BLaER1 (cell line): ENCODE data around the gene ZC3H12C.
A peak's percentile ranks its signal among the peaks of the same experiment; 100 is the strongest.

Experiments
- H3K27ac ChIP-seq: shearing (Covaris generic); formaldehyde crosslinking; 2 replicates; pipeline ENCODE4 v1.8.1; 2022
- H3K27me3 ChIP-seq: shearing (Covaris generic); formaldehyde crosslinking; 2 replicates; pipeline ENCODE4 v1.8.1; 2022
- H3K36me3 ChIP-seq: shearing (Covaris generic); formaldehyde crosslinking; 2 replicates; pipeline ENCODE4 v1.8.1; 2022
- H3K4me1 ChIP-seq: shearing (Covaris generic); formaldehyde crosslinking; 2 replicates; pipeline ENCODE4 v1.8.1; 2022
- H3K4me2 ChIP-seq: shearing (Covaris generic); formaldehyde crosslinking; 2 replicates; pipeline ENCODE4 v1.8.1; 2022
- H3K4me3 ChIP-seq: shearing (Covaris generic); formaldehyde crosslinking; 2 replicates; pipeline ENCODE4 v1.8.1; 2022
- H3K9ac ChIP-seq: shearing (Covaris generic); formaldehyde crosslinking; 2 replicates; pipeline ENCODE4 v1.8.1; 2022
- H3K9me3 ChIP-seq: shearing (Covaris generic); formaldehyde crosslinking; 2 replicates; pipeline ENCODE4 v1.8.1; 2022
- H4K20me1 ChIP-seq: shearing (Covaris generic); formaldehyde crosslinking; 2 replicates; pipeline ENCODE4 v1.8.1; 2022
- Cebpa-rat ChIP-seq: shearing (Covaris generic); IDR thresholded peaks from 2 replicates; pipeline ENCODE4 v1.8.1; 2022

Gene ZC3H12C

GRCh38 chr11:110174645-110175310, 81.6 kb downstream of the ZC3H12C start:
- Histone ChIP-seq H3K9me3 (no peaks in the 10 kb centered on the region), H4K20me1 (no peaks in the 10 kb centered on the region), H3K9ac (no peak overlapping the region), H3K27ac (no peak overlapping the region), H3K4me3 (no peak overlapping the region), H3K4me2 (no peak overlapping the region), H3K27me3 (no peaks in the 10 kb centered on the region), H3K36me3 (peaks cover under 1% of the 10 kb centered on the region; the same call in 1 of the 2 replicates), H3K4me1 (peaks cover 9% of the 10 kb centered on the region; the same call in 1 of the 2 replicates)
- TF ChIP-seq Cebpa-rat = no peak

DNA sequence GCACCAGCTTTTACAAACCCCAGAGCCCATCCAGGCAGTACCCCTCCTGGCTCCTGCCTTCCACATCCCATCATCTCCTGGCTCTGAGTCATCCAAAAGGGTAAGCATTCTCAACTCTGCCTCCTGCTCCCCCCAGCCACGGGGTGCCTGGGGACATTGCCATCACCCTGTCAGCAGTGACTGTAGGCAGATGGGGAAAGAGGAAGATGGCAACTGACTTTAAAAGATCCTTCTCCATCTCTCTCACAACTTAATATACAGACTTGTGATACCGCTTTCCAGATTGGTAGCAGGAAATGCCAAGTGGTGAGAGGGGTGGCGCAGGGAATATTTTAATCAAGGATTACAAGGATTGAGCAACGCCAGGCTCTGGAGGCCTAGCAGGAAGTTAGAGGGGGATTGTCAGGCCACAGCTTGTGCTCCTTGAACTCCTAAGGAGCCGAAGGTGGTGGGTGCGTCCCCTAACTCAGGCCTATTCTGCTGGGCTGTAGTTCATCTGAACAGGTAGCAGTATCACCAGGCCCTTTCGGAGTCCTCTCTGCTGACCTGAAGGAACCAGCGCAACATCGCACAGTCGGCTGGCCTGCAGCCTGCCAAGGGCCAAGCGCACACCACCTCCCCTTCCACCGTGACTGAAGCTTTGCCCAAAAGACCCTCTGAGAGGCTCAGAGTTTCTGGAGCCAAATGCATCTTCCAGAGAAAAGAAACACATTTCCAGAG, 83.3 kb downstream of the ZC3H12C start:
- no peak overlapping the region for H3K4me3 ChIP-seq
- TF ChIP-seq Cebpa-rat = no peak
- H3K27me3 ChIP-seq = no peaks in the 10 kb centered on the region
- no peaks in the 10 kb centered on the region for H3K9me3 ChIP-seq
- no peak overlapping the region for H3K4me2 ChIP-seq
- H3K36me3 ChIP-seq = no peaks in the 10 kb centered on the region
- no peak overlapping the region for H3K27ac ChIP-seq
- no peak overlapping the region for H3K9ac ChIP-seq
- H3K4me1 ChIP-seq = peaks cover 9% of the 10 kb centered on the region; the same call in 1 of the 2 replicates
- no peaks in the 10 kb centered on the region for H4K20me1 ChIP-seq

GRCh38 chr11:110177086-110177456, 83.9 kb downstream of the ZC3H12C start:
- Histone ChIP-seq H3K27ac (no peak overlapping the region), H3K27me3 (no peaks in the 10 kb centered on the region), H4K20me1 (no peaks in the 10 kb centered on the region), H3K4me2 (no peak overlapping the region), H3K9ac (no peak overlapping the region), H3K9me3 (no peaks in the 10 kb centered on the region), H3K4me3 (no peak overlapping the region), H3K36me3 (no peaks in the 10 kb centered on the region), H3K4me1 (peaks cover 9% of the 10 kb centered on the region; the same call in 1 of the 2 replicates)
- TF ChIP-seq Cebpa-rat = no peak

DNA sequence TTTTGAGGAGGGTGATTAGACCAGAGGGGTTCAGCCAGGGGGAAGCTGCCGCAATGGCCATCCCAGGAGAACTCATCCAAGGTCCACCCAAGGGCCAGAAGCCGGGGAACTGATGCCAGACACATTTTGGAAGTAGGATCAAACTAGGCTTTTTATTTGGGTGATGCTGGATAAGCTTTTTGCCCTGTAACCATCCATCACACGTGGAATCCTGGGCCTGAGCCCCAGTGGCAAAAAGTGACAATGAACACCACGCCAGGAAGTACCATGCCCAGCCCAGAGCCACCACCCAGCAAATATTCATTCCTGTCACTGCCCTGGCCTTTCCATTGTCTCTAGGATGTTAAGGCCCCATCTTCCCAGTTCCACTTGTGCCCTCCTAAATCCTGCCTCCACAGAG, 85.9 kb downstream of the ZC3H12C start:
- Histone ChIP-seq H3K36me3 (no peaks in the 10 kb centered on the region), H3K4me1 (peaks cover 3% of the 10 kb centered on the region; the same call in 1 of the 2 replicates), H4K20me1 (no peaks in the 10 kb centered on the region), H3K9ac (no peak overlapping the region), H3K4me2 (no peak overlapping the region), H3K27ac (no peak overlapping the region), H3K27me3 (no peaks in the 10 kb centered on the region), H3K9me3 (no peaks in the 10 kb centered on the region), H3K4me3 (no peak overlapping the region)
- no peak for TF ChIP-seq Cebpa-rat

- Histone ChIP-seq H3K36me3 (no peaks in the 10 kb centered on the region), H3K4me1 (peaks cover 6% of the 10 kb centered on the region; the same call in 1 of the 2 replicates), H3K4me2 (no peak overlapping the region), H3K4me3 (no peak overlapping the region), H3K9me3 (no peaks in the 10 kb centered on the region), H3K27ac (no peak overlapping the region), H3K27me3 (no peaks in the 10 kb centered on the region), H4K20me1 (no peaks in the 10 kb centered on the region), H3K9ac (no peak overlapping the region)
- no peak for TF ChIP-seq Cebpa-rat
Measured at GRCh38 chr11:110182886-110183285, 89.7 kb downstream of the ZC3H12C start.

DNA sequence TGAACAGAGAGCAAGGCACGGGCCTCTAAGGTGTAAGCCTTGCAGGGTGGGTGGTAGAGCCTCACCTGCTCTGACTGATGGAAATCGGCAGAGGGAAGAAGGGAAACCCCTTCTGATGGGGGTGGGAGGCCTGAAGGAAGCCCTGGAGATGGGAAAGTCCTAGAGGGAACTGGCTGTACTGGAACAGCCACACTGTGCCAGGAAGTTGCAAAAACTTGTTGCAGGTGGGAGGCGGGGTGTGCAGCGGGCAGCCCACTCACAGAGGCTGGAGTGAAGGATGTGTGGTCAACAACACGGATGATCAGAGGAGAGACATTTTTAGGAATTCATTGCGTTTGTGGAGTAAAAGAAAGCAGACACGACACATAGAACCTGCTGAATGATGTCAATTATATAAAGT, 91.3 kb downstream of the ZC3H12C start:
- TF ChIP-seq Cebpa-rat = no peak
- Histone ChIP-seq H3K27ac (no peak overlapping the region), H3K4me2 (no peak overlapping the region), H3K27me3 (no peaks in the 10 kb centered on the region), H3K36me3 (no peaks in the 10 kb centered on the region), H3K9me3 (no peaks in the 10 kb centered on the region), H3K9ac (no peak overlapping the region), H4K20me1 (no peaks in the 10 kb centered on the region), H3K4me1 (peaks cover 6% of the 10 kb centered on the region; the same call in 1 of the 2 replicates), H3K4me3 (no peak overlapping the region)

- Histone ChIP-seq H3K9me3 (no peaks in the 10 kb centered on the region), H4K20me1 (no peaks in the 10 kb centered on the region), H3K4me2 (no peak overlapping the region), H3K4me3 (no peak overlapping the region), H3K36me3 (no peaks in the 10 kb centered on the region), H3K27me3 (no peaks in the 10 kb centered on the region), H3K9ac (no peak overlapping the region), H3K27ac (no peak overlapping the region), H3K4me1 (peaks cover 6% of the 10 kb centered on the region; the same call in 1 of the 2 replicates)
- TF ChIP-seq Cebpa-rat = no peak
Measured at GRCh38 chr11:110185121-110185591, 92.0 kb downstream of the ZC3H12C start.

DNA sequence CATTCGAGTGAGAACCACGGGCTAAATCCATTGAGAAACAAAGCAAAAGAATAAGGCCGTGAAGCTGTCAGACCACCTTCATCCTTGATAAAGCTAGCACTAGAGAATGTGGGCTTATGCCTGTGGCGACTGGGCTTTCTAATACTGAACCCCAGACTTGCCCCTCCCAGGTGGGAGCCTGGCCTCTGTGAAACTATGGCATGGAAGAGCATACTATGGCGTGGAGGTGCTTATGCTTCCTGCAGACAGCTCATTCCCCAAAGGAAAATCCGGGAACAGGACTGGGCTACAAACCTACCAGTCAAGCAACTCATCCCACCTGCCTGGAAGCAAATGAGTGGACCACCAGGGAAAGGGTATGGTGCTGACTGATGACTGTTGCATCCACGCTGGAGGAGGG, 92.4 kb downstream of the ZC3H12C start:
- Histone ChIP-seq H3K4me3 (no peak overlapping the region), H3K9me3 (no peaks in the 10 kb centered on the region), H4K20me1 (no peaks in the 10 kb centered on the region), H3K27ac (no peak overlapping the region), H3K4me2 (0 out of 2 replicates have a peak overlapping the region, but pooled peaks have one; percentile 3), H3K36me3 (no peaks in the 10 kb centered on the region), H3K27me3 (no peaks in the 10 kb centered on the region), H3K9ac (no peak overlapping the region), H3K4me1 (peaks cover 6% of the 10 kb centered on the region; the same call in 1 of the 2 replicates)
- no peak for TF ChIP-seq Cebpa-rat

- Histone ChIP-seq H3K4me2 (no peak overlapping the region), H3K4me1 (peaks cover 6% of the 10 kb centered on the region; the same call in 1 of the 2 replicates), H3K9ac (no peak overlapping the region), H3K36me3 (no peaks in the 10 kb centered on the region), H3K27me3 (no peaks in the 10 kb centered on the region), H3K9me3 (0 out of 2 replicates have a peak, but pooled peaks cover 3% of the 10 kb centered on the region), H3K27ac (no peak overlapping the region), H3K4me3 (no peak overlapping the region), H4K20me1 (no peaks in the 10 kb centered on the region)
- TF ChIP-seq Cebpa-rat = no peak
Measured at GRCh38 chr11:110186456-110186855, 93.3 kb downstream of the ZC3H12C start.

DNA sequence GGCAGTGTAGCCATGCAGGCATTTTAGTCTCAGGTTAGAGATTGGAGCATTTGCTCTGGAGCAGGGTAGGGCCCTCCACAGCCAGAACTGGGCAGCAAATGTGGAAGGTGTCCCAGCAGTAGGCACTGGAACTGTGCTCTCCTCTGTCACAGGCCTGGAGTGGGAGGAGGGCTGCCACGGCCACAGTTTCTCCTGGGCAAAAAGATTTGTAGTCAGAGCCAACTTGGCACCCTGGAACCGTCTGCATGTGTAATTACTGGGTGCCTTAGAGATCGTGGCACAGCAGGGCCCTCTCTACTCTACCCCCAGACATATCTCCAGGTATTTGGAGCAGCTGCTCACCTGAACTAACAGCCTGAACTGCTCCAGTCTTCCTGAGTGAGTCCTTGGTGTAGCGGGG, 93.7 kb downstream of the ZC3H12C start:
- Histone ChIP-seq H3K27me3 (no peaks in the 10 kb centered on the region), H3K27ac (no peak overlapping the region), H4K20me1 (no peaks in the 10 kb centered on the region), H3K9ac (no peak overlapping the region), H3K36me3 (no peaks in the 10 kb centered on the region), H3K9me3 (peaks cover 7% of the 10 kb centered on the region; the same call in 1 of the 2 replicates), H3K4me1 (peaks cover 6% of the 10 kb centered on the region; the same call in 1 of the 2 replicates), H3K4me2 (no peak overlapping the region), H3K4me3 (no peak overlapping the region)
- TF ChIP-seq Cebpa-rat = no peak
